Ectodermal cell (in vitro differentiated cells): ENCODE results near the gene KRTAP21-3.

Source experiments
- H3K27ac ChIP-seq: 2 replicates; pipeline ENCODE4 v1.7.0; 2013; ENCODE audit warnings: mild to moderate bottlenecking, low read depth, low read length; ENCODE audit not compliant: insufficient read depth, poor library complexity, severe bottlenecking
- H3K27me3 ChIP-seq: 2 replicates; pipeline ENCODE4 v1.7.0; 2013; ENCODE audit warnings: mild to moderate bottlenecking, low read length; ENCODE audit not compliant: insufficient read depth, control insufficient read depth, poor library complexity, severe bottlenecking
- H3K36me3 ChIP-seq: one replicate; pipeline ENCODE4 v1.7.0; 2013; ENCODE audit warnings: low read length; ENCODE audit not compliant: control insufficient read depth, insufficient read depth
- H3K4me1 ChIP-seq: one replicate; pipeline ENCODE4 v1.7.0; 2013; ENCODE audit warnings: low read length; ENCODE audit not compliant: control insufficient read depth, insufficient read depth
- H3K4me3 ChIP-seq: 2 replicates; pipeline ENCODE4 v1.7.0; 2013; ENCODE audit warnings: low read depth, low read length, control low read depth; ENCODE audit not compliant: insufficient read depth
- H3K9me3 ChIP-seq: 2 replicates; pipeline ENCODE4 v1.7.0; 2013; ENCODE audit warnings: mild to moderate bottlenecking, low read length, moderate library complexity; ENCODE audit not compliant: control insufficient read depth
- WGBS, 2 experiments: methylation state at CpG; one replicate each; pipeline ENCODE4 v1.1.7; 2013; ENCODE audit warnings: missing lambda C conversion rate in 2 of 2; 5-methylcytosine and 5-hydroxymethylcytosine counted together

KRTAP21-3 gene

GRCh38 chr21:30714946-30715345 is 3.6 kb downstream of the KRTAP21-3 start:
- H3K27me3 ChIP-seq, result no peaks in the 10 kb centered on the region
- no peaks in the 10 kb centered on the region for H3K4me1 ChIP-seq
- H3K27ac ChIP-seq, result no peak overlapping the region
- no peaks in the 10 kb centered on the region for H3K9me3 ChIP-seq
- H3K4me3 ChIP-seq, result no peak overlapping the region
- H3K36me3 ChIP-seq, result no peaks in the 10 kb centered on the region
- WGBS, 2 experiments, result 100% methylated on average over 2 of the region's 2 CpGs; no CpG with 5 or more reads in 1 of the 2 experiments

- Histone ChIP-seq H3K27ac (no peak overlapping the region), H3K4me3 (no peak overlapping the region), H3K36me3 (no peaks in the 10 kb centered on the region), H3K27me3 (no peaks in the 10 kb centered on the region), H3K9me3 (no peaks in the 10 kb centered on the region), H3K4me1 (no peaks in the 10 kb centered on the region)
- WGBS, 2 experiments, result 78 to 91% methylated on average over 3 of the region's 3 CpGs
These were observed 4.1 kb downstream of the KRTAP21-3 start for GRCh38 chr21:30714456-30714855.

- Histone ChIP-seq H3K27ac (no peak overlapping the region), H3K4me1 (no peaks in the 10 kb centered on the region), H3K9me3 (no peaks in the 10 kb centered on the region), H3K27me3 (no peaks in the 10 kb centered on the region), H3K36me3 (no peaks in the 10 kb centered on the region), H3K4me3 (no peak overlapping the region)
- 91 to 92% methylated on average over 3 of the region's 3 CpGs for WGBS, 2 experiments
These were observed 4.8 kb downstream of the KRTAP21-3 start for GRCh38 chr21:30713766-30714165.

GRCh38 chr21:30710499-30710898 is 8.1 kb downstream of the KRTAP21-3 start:
- Histone ChIP-seq H3K27ac (no peak overlapping the region), H3K4me3 (no peak overlapping the region), H3K4me1 (no peaks in the 10 kb centered on the region), H3K36me3 (no peaks in the 10 kb centered on the region), H3K27me3 (no peaks in the 10 kb centered on the region), H3K9me3 (no peaks in the 10 kb centered on the region)
- WGBS, 2 experiments, result 70 to 88% methylated on average over 3 of the region's 3 CpGs

- no peaks in the 10 kb centered on the region for H3K4me1 ChIP-seq
These were observed 11.2 kb downstream of the KRTAP21-3 start for GRCh38 chr21:30707409-30707808.

GRCh38 chr21:30695956-30696355 is 22.6 kb downstream of the KRTAP21-3 start:
- 88% methylated on average over 1 of the region's 1 CpG; no CpG with 5 or more reads in 1 of the 2 experiments for WGBS, 2 experiments
- Histone ChIP-seq H3K36me3 (no peaks in the 10 kb centered on the region), H3K9me3 (no peaks in the 10 kb centered on the region), H3K4me3 (no peak overlapping the region), H3K27ac (no peak overlapping the region), H3K27me3 (no peaks in the 10 kb centered on the region), H3K4me1 (no peaks in the 10 kb centered on the region)

More at GRCh38 chr21:30707409-30707808, 11.2 kb downstream of the KRTAP21-3 start:
- Histone ChIP-seq H3K9me3 (no peaks in the 10 kb centered on the region), H3K36me3 (no peaks in the 10 kb centered on the region), H3K4me3 (no peak overlapping the region), H3K27ac (no peak overlapping the region), H3K27me3 (no peaks in the 10 kb centered on the region)

GRCh38 chr21:30689822-30690221 is 28.8 kb downstream of the KRTAP21-3 start:
- H3K9me3 ChIP-seq, result no peaks in the 10 kb centered on the region
- no peaks in the 10 kb centered on the region for H3K27me3 ChIP-seq
- no peak overlapping the region for H3K27ac ChIP-seq
- no peaks in the 10 kb centered on the region for H3K4me1 ChIP-seq
- no peaks in the 10 kb centered on the region for H3K36me3 ChIP-seq
- WGBS, 2 experiments, result 83 to 85% methylated on average over 7 of the region's 7 CpGs
- H3K4me3 ChIP-seq, result no peak overlapping the region

- 90 to 91% methylated on average over 6 of the region's 6 CpGs for WGBS, 2 experiments
- H3K27me3 ChIP-seq, result no peaks in the 10 kb centered on the region
These were observed 34.1 kb downstream of the KRTAP21-3 start for GRCh38 chr21:30684506-30684905.

GRCh38 chr21:30680586-30680985 is 38.0 kb downstream of the KRTAP21-3 start:
- no peak overlapping the region for H3K4me3 ChIP-seq
- H3K27me3 ChIP-seq, result no peaks in the 10 kb centered on the region
- no peaks in the 10 kb centered on the region for H3K9me3 ChIP-seq
- WGBS, 2 experiments, result 67 to 88% methylated on average over 1 of the region's 1 CpG
- H3K4me1 ChIP-seq, result no peaks in the 10 kb centered on the region
- no peak overlapping the region for H3K27ac ChIP-seq
- H3K36me3 ChIP-seq, result no peaks in the 10 kb centered on the region

More at GRCh38 chr21:30684506-30684905, 34.1 kb downstream of the KRTAP21-3 start:
- Histone ChIP-seq H3K27ac (no peak overlapping the region), H3K9me3 (no peaks in the 10 kb centered on the region), H3K4me3 (no peak overlapping the region), H3K36me3 (no peaks in the 10 kb centered on the region), H3K4me1 (no peaks in the 10 kb centered on the region)

- H3K4me3 ChIP-seq, result no peak overlapping the region
- no peak overlapping the region for H3K27ac ChIP-seq
- no peaks in the 10 kb centered on the region for H3K27me3 ChIP-seq
- no peaks in the 10 kb centered on the region for H3K9me3 ChIP-seq
- H3K4me1 ChIP-seq, result no peaks in the 10 kb centered on the region
- H3K36me3 ChIP-seq, result no peaks in the 10 kb centered on the region
These were observed 41.8 kb downstream of the KRTAP21-3 start for GRCh38 chr21:30676737-30677136.

- no peak overlapping the region for H3K27ac ChIP-seq
- no peaks in the 10 kb centered on the region for H3K4me1 ChIP-seq
- H3K27me3 ChIP-seq, result no peaks in the 10 kb centered on the region
- no peaks in the 10 kb centered on the region for H3K9me3 ChIP-seq
- 89 to 100% methylated on average over 1 of the region's 1 CpG for WGBS, 2 experiments
- H3K36me3 ChIP-seq, result no peaks in the 10 kb centered on the region
- no peak overlapping the region for H3K4me3 ChIP-seq
These were observed 44.3 kb downstream of the KRTAP21-3 start for GRCh38 chr21:30674312-30674711.
